HAP-1 (cell line): Measurements from ENCODE around the gene ATP10B.

Experiments
- DNase-seq, 2 experiments: peaks; one replicate each; pipeline ENCODE4 v3.0.0-alpha.2; 2016 to 2020; ENCODE audit warnings: low spot score in 2 of 2
- H3K27me3 ChIP-seq: fragments of 250-450 bp; sonication (Bioruptor Pico); 2 replicates; pipeline ENCODE4 v1.5.1; 2020; ENCODE audit warnings: low read depth, mild to moderate bottlenecking, moderate library complexity
- H3K36me3 ChIP-seq: fragments of 250-450 bp; sonication (Bioruptor Pico); replicated peaks from 2 replicates; pipeline ENCODE4 v1.5.1; 2020; ENCODE audit warnings: mild to moderate bottlenecking
- H3K4me1 ChIP-seq: fragments of 250-450 bp; sonication (Bioruptor Pico); 2 replicates; pipeline ENCODE4 v1.5.1; 2020; ENCODE audit warnings: mild to moderate bottlenecking
- H3K4me3 ChIP-seq: fragments of 250-450 bp; sonication (Bioruptor Pico); 2 replicates; pipeline ENCODE4 v1.5.1; 2020; ENCODE audit warnings: mild to moderate bottlenecking, moderate library complexity
- H3K9me3 ChIP-seq: fragments of 250-450 bp; sonication (Bioruptor Pico); 2 replicates; pipeline ENCODE4 v1.5.1; 2020; ENCODE audit warnings: mild to moderate bottlenecking, moderate library complexity
- in situ Hi-C: fragments of 300-500 bp; cut with MboI; formaldehyde crosslinking; loops from 3 replicates; pipeline ENCODE4 v1.14.3; 2020; ENCODE audit warnings: low sequenced_read_pairs, inconsistent platforms, mixed read lengths

The ATP10B gene

DNA sequence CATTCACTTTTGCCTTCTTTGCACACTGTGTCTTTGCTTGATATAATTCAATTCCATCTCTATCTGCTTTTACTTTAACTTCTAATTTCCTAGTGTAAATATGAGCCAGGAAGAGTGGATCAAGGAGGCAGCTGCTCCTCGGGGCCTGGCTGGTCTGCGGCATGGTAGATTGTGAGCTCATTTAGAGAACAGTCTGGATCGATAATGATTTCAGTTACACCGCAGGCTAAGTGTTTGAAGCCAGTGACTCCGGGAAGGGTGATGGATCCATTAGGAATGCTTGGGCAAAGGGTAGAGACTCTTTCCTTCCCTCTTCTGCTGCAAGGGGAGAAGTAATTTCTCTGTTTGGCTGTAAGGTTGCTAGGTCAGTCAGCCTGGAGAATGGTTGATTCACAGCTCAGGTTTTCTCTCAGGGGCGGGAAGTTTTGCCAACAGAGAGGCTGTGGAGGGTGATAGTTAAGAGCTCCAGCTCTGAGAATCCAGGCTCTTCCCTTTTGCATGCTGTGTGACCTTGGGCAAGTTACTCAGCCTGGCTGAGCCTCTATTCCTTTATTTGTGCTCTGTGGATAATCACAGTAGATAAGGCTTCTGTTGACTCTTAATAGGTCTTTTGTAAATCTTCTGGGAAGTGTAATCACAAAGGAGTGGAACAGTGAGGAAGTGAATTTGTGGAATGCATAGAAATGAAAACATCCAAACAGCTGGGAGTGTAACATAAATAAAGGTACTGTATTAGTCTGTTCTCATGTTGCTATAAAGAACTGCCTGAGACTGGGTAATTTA, 331.2 kb downstream of the ATP10B start:
- in situ Hi-C loops = no loop called here
- H3K4me3 ChIP-seq = no peak overlapping the region
- DNase-seq = no peak
- no peaks in the 10 kb centered on the region for H3K36me3 ChIP-seq
- H3K9me3 ChIP-seq = no peaks in the 10 kb centered on the region
- H3K4me1 ChIP-seq = peaks cover 4% of the 10 kb centered on the region; the same call in 1 of the 2 replicates
- H3K27me3 ChIP-seq = no peaks in the 10 kb centered on the region

DNA sequence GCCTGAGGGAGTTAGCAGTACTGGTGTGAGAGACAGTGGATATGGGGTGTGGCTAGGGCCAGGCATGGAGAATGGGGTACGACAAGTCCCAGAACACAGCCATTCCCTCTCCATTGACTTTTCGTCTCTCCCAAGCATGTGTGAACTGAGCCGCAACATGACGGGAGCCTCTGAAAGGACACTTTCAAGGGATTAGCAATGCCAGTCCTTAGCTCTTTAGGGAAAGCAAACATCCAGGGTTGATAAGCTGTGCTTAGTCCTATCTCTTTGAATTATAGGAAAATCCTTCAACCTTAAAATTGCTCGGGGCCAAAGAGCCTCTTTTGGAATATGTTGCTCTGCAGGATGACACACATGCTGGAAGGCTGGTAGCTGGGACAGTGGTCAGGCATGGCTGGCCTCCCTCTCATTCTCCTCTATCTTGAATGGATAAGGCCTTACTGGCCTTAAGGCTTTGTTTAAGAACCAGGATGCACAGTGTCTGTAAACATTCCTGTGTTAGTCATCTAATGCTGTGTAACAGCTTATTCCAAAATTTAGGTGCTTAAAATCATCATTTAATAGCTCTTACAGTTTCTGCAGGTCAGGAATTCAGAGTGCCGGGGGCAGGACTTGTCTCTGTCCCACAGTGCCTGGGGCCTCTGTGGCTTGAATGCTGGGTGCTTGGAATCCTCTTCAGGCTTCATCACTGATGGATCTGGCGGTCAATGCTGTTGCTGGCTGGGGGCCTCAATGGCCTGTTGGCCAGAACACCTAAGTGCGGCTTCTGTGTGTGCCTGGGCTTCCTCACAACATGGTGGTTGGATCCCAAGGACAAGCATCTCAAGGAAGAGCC, 335.1 kb downstream of the ATP10B start:
- in situ Hi-C loops = no loop called here
- H3K9me3 ChIP-seq = no peaks in the 10 kb centered on the region
- H3K4me1 ChIP-seq = no peaks in the 10 kb centered on the region
- H3K27me3 ChIP-seq = peaks cover 7% of the 10 kb centered on the region; the same call in 1 of the 2 replicates
- H3K36me3 ChIP-seq = no peaks in the 10 kb centered on the region
- no peak for DNase-seq
- H3K4me3 ChIP-seq = no peak overlapping the region

DNA sequence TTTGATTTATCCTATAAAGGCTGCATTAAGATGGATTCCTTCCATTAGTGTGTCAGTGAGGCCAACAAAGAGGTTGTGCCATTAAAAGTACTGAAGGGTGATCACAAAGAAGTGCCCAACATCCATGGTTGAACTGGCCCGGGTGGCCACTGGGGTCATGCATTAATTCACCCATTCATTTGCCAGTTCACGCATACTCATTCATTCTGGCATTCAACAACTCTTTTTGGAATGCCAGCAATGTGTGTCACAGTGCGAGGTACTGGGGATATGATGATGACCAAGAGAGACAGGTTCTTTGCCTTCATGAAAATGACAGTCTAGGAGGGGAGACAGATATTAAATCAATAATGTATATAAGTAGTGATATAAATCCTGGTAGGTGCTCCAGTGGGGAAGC, 337.1 kb downstream of the ATP10B start:
- no peaks in the 10 kb centered on the region for H3K9me3 ChIP-seq
- H3K4me3 ChIP-seq = no peak overlapping the region
- H3K4me1 ChIP-seq = no peaks in the 10 kb centered on the region
- peaks cover 7% of the 10 kb centered on the region; the same call in 1 of the 2 replicates for H3K27me3 ChIP-seq
- no peaks in the 10 kb centered on the region for H3K36me3 ChIP-seq
- in situ Hi-C loops = no loop called here
- no peak for DNase-seq

DNA sequence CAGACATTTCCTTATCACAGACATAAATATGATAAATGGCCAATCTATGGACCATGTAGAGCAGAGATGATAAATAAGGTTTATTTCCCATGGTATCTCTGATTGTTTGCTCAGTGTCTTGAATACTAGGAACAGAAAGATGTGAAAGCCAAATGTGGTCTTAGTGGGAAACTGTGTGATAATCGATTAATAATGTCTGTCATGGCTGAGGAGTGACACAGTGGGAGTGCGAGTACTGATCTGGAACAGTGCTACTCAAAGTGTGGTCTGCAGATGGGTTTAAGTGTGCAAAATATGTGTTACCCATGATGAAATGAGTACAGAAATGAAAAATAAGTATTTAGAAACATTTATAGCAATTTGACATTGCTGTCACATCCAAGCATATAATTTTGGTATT, 337.8 kb downstream of the ATP10B start:
- no peak for DNase-seq
- in situ Hi-C loops = no loop called here
- no peak overlapping the region for H3K4me3 ChIP-seq
- H3K27me3 ChIP-seq = peaks cover 7% of the 10 kb centered on the region; the same call in 1 of the 2 replicates
- H3K36me3 ChIP-seq = no peaks in the 10 kb centered on the region
- no peaks in the 10 kb centered on the region for H3K4me1 ChIP-seq
- H3K9me3 ChIP-seq = no peaks in the 10 kb centered on the region

DNA sequence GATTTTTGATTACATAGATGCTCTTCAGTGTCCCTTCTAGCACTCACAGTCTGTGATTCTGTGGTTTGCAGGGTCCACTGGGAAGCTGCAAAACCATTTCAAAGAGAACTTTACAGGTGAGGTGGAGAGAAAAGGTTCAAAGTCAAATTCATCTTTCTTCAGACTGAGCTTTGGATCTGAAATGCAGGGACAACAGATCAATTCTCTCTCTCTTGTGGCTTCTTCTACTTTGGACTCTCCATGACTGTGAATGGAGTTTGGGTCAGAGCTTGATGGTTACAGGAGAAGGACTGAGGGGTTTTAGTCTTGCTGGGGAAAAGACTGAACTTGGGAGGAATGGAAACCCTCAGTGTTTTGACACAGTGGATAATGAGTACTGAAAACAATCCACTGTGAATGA, 338.5 kb downstream of the ATP10B start:
- in situ Hi-C loops = no loop called here
- H3K9me3 ChIP-seq = no peaks in the 10 kb centered on the region
- no peaks in the 10 kb centered on the region for H3K4me1 ChIP-seq
- DNase-seq = no peak
- H3K27me3 ChIP-seq = peaks cover 7% of the 10 kb centered on the region; the same call in 1 of the 2 replicates
- H3K36me3 ChIP-seq = no peaks in the 10 kb centered on the region
- H3K4me3 ChIP-seq = no peak overlapping the region
